ENCODE results near the gene TBC1D24.

The TBC1D24 gene

GRCh38 chr16:2483939-2484897, 9.3 kb downstream of the TBC1D24 start:
- DNase-seq: no peak

- no peak for DNase-seq
Observed at GRCh38 chr16:2484898-2485508, 10.1 kb downstream of the TBC1D24 start.

GRCh38 chr16:2485811-2486507, 11.0 kb downstream of the TBC1D24 start:
- peak; percentile 20 for DNase-seq

GRCh38 chr16:2486645-2487516, 12.0 kb downstream of the TBC1D24 start:
- DNase-seq: peak; percentile 55

- DNase-seq: no peak
Observed at GRCh38 chr16:2487517-2487842, 12.6 kb downstream of the TBC1D24 start.

GRCh38 chr16:2487903-2488531, 13.1 kb downstream of the TBC1D24 start:
- peak; percentile 30 for DNase-seq

GRCh38 chr16:2489581-2489980, 14.7 kb downstream of the TBC1D24 start:
- DNase-seq: no peak

- no peak for DNase-seq
Observed at GRCh38 chr16:2490190-2491105, 15.5 kb downstream of the TBC1D24 start.

GRCh38 chr16:2492292-2492691, 17.4 kb downstream of the TBC1D24 start:
- DNase-seq: no peak

- no peak for DNase-seq
Observed at GRCh38 chr16:2493605-2494004, 18.7 kb downstream of the TBC1D24 start.

GRCh38 chr16:2494616-2495015, 19.7 kb downstream of the TBC1D24 start:
- DNase-seq: no peak

GRCh38 chr16:2495041-2495440, 20.1 kb downstream of the TBC1D24 start:
- no peak for DNase-seq

- no peak for DNase-seq
Observed at GRCh38 chr16:2496223-2497115, 21.5 kb downstream of the TBC1D24 start.

- peak; percentile 78 for DNase-seq
Observed at GRCh38 chr16:2497116-2497630, 22.2 kb downstream of the TBC1D24 start.

GRCh38 chr16:2497695-2498484, 23.0 kb downstream of the TBC1D24 start:
- DNase-seq: no peak

GRCh38 chr16:2498531-2499253, 23.8 kb downstream of the TBC1D24 start:
- DNase-seq: peak; percentile 19

- no peak for DNase-seq
Observed at GRCh38 chr16:2499454-2499853, 24.5 kb downstream of the TBC1D24 start.

- DNase-seq: no peak
Observed at GRCh38 chr16:2499890-2500429, 25.0 kb downstream of the TBC1D24 start.
